ENCODE measurements around the gene AKNA. TPM values are rescaled to one million over a fixed set of nuclear protein-coding genes. Genes with fewer than 3 reads are reported as not detected.

Gene AKNA
- total RNA-seq, 1 experiment from 2014 or later = 10.1 TPM

- BruUV-seq (replicated peaks) = no TSS peak
- Histone ChIP-seq H3K27me3 (ENCODE audit: control insufficient read depth, insufficient read depth, low read length) (no peaks in the 10 kb centered on the region), H3K4me3 (ENCODE audit: low read depth in 2 of 2, low read length in 2 of 2) (no peak overlapping the region), H3K36me3 (ENCODE audit: control insufficient read depth, insufficient read depth, low read length) (no peaks in the 10 kb centered on the region), H3K4me1 (ENCODE audit: control insufficient read depth, insufficient read depth, low read length) (peaks cover 3% of the 10 kb centered on the region; the same call in 1 of the 2 replicates), H3K27ac (ENCODE audit: low read length) (no peak overlapping the region), H3K9me3 (ENCODE audit: control insufficient read depth, insufficient read depth, low read depth, low read length) (no peaks in the 10 kb centered on the region)
- ChIA-PET POLR2A (no interaction called here), CTCF (no interaction called here)
- intact Hi-C loops (cut with micrococcal nuclease; ENCODE audit: unreplicated experiment) = no loop called here
- TF ChIP-seq REST (IDR thresholded peaks at IDR 0.05; ENCODE audit: insufficient read depth in 1 of 2, low read depth in 2 of 2, low read length in 1 of 2) (no peak), TCF7L2 (IDR thresholded peaks at IDR 0.05; ENCODE audit: low read depth, low read length) (no peak), POLR2AphosphoS5 (IDR thresholded peaks at IDR 0.05; ENCODE audit: low read depth, low read length) (no peak), SIN3A (IDR thresholded peaks at IDR 0.05; ENCODE audit: borderline replicate concordance, insufficient read depth, low read depth, low read length) (no peak), CTCF (IDR thresholded peaks at IDR 0.05) (no peak)
- no peak for ATAC-seq
- no peak for DNase-seq (ENCODE audit: low read depth, low spot score)
- in situ Hi-C loops (cut with HindIII; ENCODE audit: low pct_unique_long_range_greater_than_20kb, low sequenced_read_pairs) = no loop called here
Measured at GRCh38 chr9:114361542-114361941, 26.2 kb downstream of the AKNA start.

GRCh38 chr9:114359801-114360200 is 28.0 kb downstream of the AKNA start:
- Histone ChIP-seq H3K27ac (ENCODE audit: low read length) (no peak overlapping the region), H3K9me3 (ENCODE audit: control insufficient read depth, insufficient read depth, low read depth, low read length) (no peaks in the 10 kb centered on the region), H3K27me3 (ENCODE audit: control insufficient read depth, insufficient read depth, low read length) (no peaks in the 10 kb centered on the region), H3K4me1 (ENCODE audit: control insufficient read depth, insufficient read depth, low read length) (no peaks in the 10 kb centered on the region), H3K36me3 (ENCODE audit: control insufficient read depth, insufficient read depth, low read length) (no peaks in the 10 kb centered on the region), H3K4me3 (ENCODE audit: low read depth in 2 of 2, low read length in 2 of 2) (no peak overlapping the region)
- no TSS peak for BruUV-seq (replicated peaks)
- ATAC-seq (no peak), DNase-seq (ENCODE audit: low read depth, low spot score) (no peak)
- in situ Hi-C loops (cut with HindIII; ENCODE audit: low pct_unique_long_range_greater_than_20kb, low sequenced_read_pairs) (no loop called here), intact Hi-C loops (cut with micrococcal nuclease; ENCODE audit: unreplicated experiment) (no loop called here)
- CTCF ChIA-PET = no interaction called here
- POLR2A ChIA-PET = no interaction called here
- no peak for TF ChIP-seq CTCF (IDR thresholded peaks at IDR 0.05)
- no peak for TF ChIP-seq POLR2AphosphoS5 (IDR thresholded peaks at IDR 0.05; ENCODE audit: low read depth, low read length)
- no peak for TF ChIP-seq REST (IDR thresholded peaks at IDR 0.05; ENCODE audit: insufficient read depth in 1 of 2, low read depth in 2 of 2, low read length in 1 of 2)
- TF ChIP-seq TCF7L2 (IDR thresholded peaks at IDR 0.05; ENCODE audit: low read depth, low read length) = no peak
- TF ChIP-seq SIN3A (IDR thresholded peaks at IDR 0.05; ENCODE audit: borderline replicate concordance, insufficient read depth, low read depth, low read length) = no peak
